A549 (cell line): ENCODE measurements around the gene SLC17A6.

Source experiments
- CHD4 ChIP-seq: fragments of 200-600 bp; sonication (generic); IDR thresholded peaks from 2 replicates; pipeline ENCODE4 v1.6.1; 2016; ENCODE audit warnings: antibody characterized with exemption, mild to moderate bottlenecking, borderline replicate concordance
- HOXA7 ChIP-seq: fragments of 250-450 bp; sonication (Bioruptor Pico); IDR thresholded peaks from 2 replicates; pipeline ENCODE4 v1.5.0; 2020; ENCODE audit warnings: mild to moderate bottlenecking, moderate library complexity
- JUNB ChIP-seq: fragments of >200 bp; sonication (Bioruptor Twin); formaldehyde crosslinking; IDR thresholded peaks from 2 replicates; pipeline ENCODE4 v1.6.1; 2016
- MAFK ChIP-seq: fragments of 450-650 bp; IDR thresholded peaks from 2 replicates; pipeline ENCODE4 v1.6.1; 2014; ENCODE audit not compliant: partially characterized antibody
- NPAS2 ChIP-seq: fragments of 250-450 bp; sonication (Bioruptor Pico); IDR thresholded peaks from 2 replicates; pipeline ENCODE4 v1.8.0; 2022; ENCODE audit warnings: mild to moderate bottlenecking, moderate library complexity, borderline replicate concordance
- POLR2A ChIP-seq: IDR thresholded peaks from 2 replicates; pipeline ENCODE4 v1.6.1; 2012; ENCODE audit warnings: mild to moderate bottlenecking, low read length

GRCh38 chr11:22336587-22336986, 1.6 kb upstream of the SLC17A6 start:
- TF ChIP-seq NPAS2 (CRISPR knock-in tag) (no peak), POLR2A (no peak), MAFK (no peak), CHD4 (no peak), JUNB (no peak), HOXA7 (CRISPR knock-in tag) (no peak)
